Measurements from ENCODE around the gene CNTN4. TPM values are rescaled to one million over a fixed set of nuclear protein-coding genes. Genes with fewer than 3 reads are reported as not detected.

Gene CNTN4
- total and polyA plus RNA-seq, 4 donors = 29.2 to 88.0 (median 36.1) TPM

GRCh38 chr3:2950159-2950558, 851.5 kb downstream of the CNTN4 start:
- no peak for DNase-seq (ENCODE audit: low read depth in 4 of 6, low spot score in 6 of 6)
- no peak overlapping the region for H3K4me3 ChIP-seq (ENCODE audit: low read depth, low read length)
- H3K27ac ChIP-seq (ENCODE audit: low read depth, low read length) = no peak overlapping the region
- H3K4me1 ChIP-seq (ENCODE audit: control insufficient read depth, insufficient read depth, low read length) = no peaks in the 10 kb centered on the region
- no peaks in the 10 kb centered on the region for H3K27me3 ChIP-seq (ENCODE audit: control insufficient read depth, insufficient read depth, low read length)
- no peaks in the 10 kb centered on the region for H3K36me3 ChIP-seq (ENCODE audit: control insufficient read depth, insufficient read depth, low read length)
- 84% methylated on average over 2 of the region's 2 CpGs for WGBS (ENCODE audit: insufficient coverage)
- peaks cover 2% of the 10 kb centered on the region for H3K9me3 ChIP-seq (ENCODE audit: control insufficient read depth, insufficient read depth, low read length)

- Histone ChIP-seq H3K4me3 (ENCODE audit: low read depth, low read length) (no peak overlapping the region), H3K27me3 (ENCODE audit: control insufficient read depth, insufficient read depth, low read length) (no peaks in the 10 kb centered on the region), H3K9me3 (ENCODE audit: control insufficient read depth, insufficient read depth, low read length) (peaks cover 2% of the 10 kb centered on the region), H3K4me1 (ENCODE audit: control insufficient read depth, insufficient read depth, low read length) (no peaks in the 10 kb centered on the region), H3K27ac (ENCODE audit: low read depth, low read length) (no peak overlapping the region), H3K36me3 (ENCODE audit: control insufficient read depth, insufficient read depth, low read length) (no peaks in the 10 kb centered on the region)
- DNase-seq (ENCODE audit: low read depth in 4 of 6, low spot score in 6 of 6) = no peak
- no CpG with 5 or more reads among the region's 3 CpGs for WGBS (ENCODE audit: insufficient coverage)
Measured at GRCh38 chr3:2957115-2957514, 858.4 kb downstream of the CNTN4 start.

GRCh38 chr3:2958551-2958950, 859.9 kb downstream of the CNTN4 start:
- H3K36me3 ChIP-seq (ENCODE audit: control insufficient read depth, insufficient read depth, low read length) = no peaks in the 10 kb centered on the region
- H3K9me3 ChIP-seq (ENCODE audit: control insufficient read depth, insufficient read depth, low read length) = peaks cover 2% of the 10 kb centered on the region
- H3K4me1 ChIP-seq (ENCODE audit: control insufficient read depth, insufficient read depth, low read length) = no peaks in the 10 kb centered on the region
- no CpG with 5 or more reads among the region's 1 CpG for WGBS (ENCODE audit: insufficient coverage)
- H3K27me3 ChIP-seq (ENCODE audit: control insufficient read depth, insufficient read depth, low read length) = no peaks in the 10 kb centered on the region
- H3K27ac ChIP-seq (ENCODE audit: low read depth, low read length) = no peak overlapping the region
- DNase-seq (ENCODE audit: low read depth in 4 of 6, low spot score in 6 of 6) = no peak
- H3K4me3 ChIP-seq (ENCODE audit: low read depth, low read length) = no peak overlapping the region

GRCh38 chr3:2961576-2961975, 862.9 kb downstream of the CNTN4 start:
- Histone ChIP-seq H3K4me3 (ENCODE audit: low read depth, low read length) (no peak overlapping the region), H3K27ac (ENCODE audit: low read depth, low read length) (no peak overlapping the region), H3K27me3 (ENCODE audit: control insufficient read depth, insufficient read depth, low read length) (no peaks in the 10 kb centered on the region), H3K4me1 (ENCODE audit: control insufficient read depth, insufficient read depth, low read length) (no peaks in the 10 kb centered on the region), H3K36me3 (ENCODE audit: control insufficient read depth, insufficient read depth, low read length) (no peaks in the 10 kb centered on the region), H3K9me3 (ENCODE audit: control insufficient read depth, insufficient read depth, low read length) (no peaks in the 10 kb centered on the region)
- no CpG with 5 or more reads among the region's 1 CpG for WGBS (ENCODE audit: insufficient coverage)
- DNase-seq (ENCODE audit: low read depth in 4 of 6, low spot score in 6 of 6) = no peak

GRCh38 chr3:2967871-2968270, 869.2 kb downstream of the CNTN4 start:
- no CpG with 5 or more reads among the region's 2 CpGs for WGBS (ENCODE audit: insufficient coverage)
- H3K4me1 ChIP-seq (ENCODE audit: control insufficient read depth, insufficient read depth, low read length) = no peaks in the 10 kb centered on the region
- H3K4me3 ChIP-seq (ENCODE audit: low read depth, low read length) = no peak overlapping the region
- peak in 1 of 6 donors; percentile 21 for DNase-seq (ENCODE audit: low read depth in 4 of 6, low spot score in 6 of 6)
- H3K36me3 ChIP-seq (ENCODE audit: control insufficient read depth, insufficient read depth, low read length) = no peaks in the 10 kb centered on the region
- H3K9me3 ChIP-seq (ENCODE audit: control insufficient read depth, insufficient read depth, low read length) = no peaks in the 10 kb centered on the region
- no peaks in the 10 kb centered on the region for H3K27me3 ChIP-seq (ENCODE audit: control insufficient read depth, insufficient read depth, low read length)
- H3K27ac ChIP-seq (ENCODE audit: low read depth, low read length) = no peak overlapping the region

GRCh38 chr3:2968475-2968874, 869.8 kb downstream of the CNTN4 start:
- Histone ChIP-seq H3K9me3 (ENCODE audit: control insufficient read depth, insufficient read depth, low read length) (no peaks in the 10 kb centered on the region), H3K36me3 (ENCODE audit: control insufficient read depth, insufficient read depth, low read length) (no peaks in the 10 kb centered on the region), H3K27ac (ENCODE audit: low read depth, low read length) (no peak overlapping the region), H3K27me3 (ENCODE audit: control insufficient read depth, insufficient read depth, low read length) (no peaks in the 10 kb centered on the region), H3K4me3 (ENCODE audit: low read depth, low read length) (no peak overlapping the region), H3K4me1 (ENCODE audit: control insufficient read depth, insufficient read depth, low read length) (no peaks in the 10 kb centered on the region)
- no peak for DNase-seq (ENCODE audit: low read depth in 4 of 6, low spot score in 6 of 6)

GRCh38 chr3:2976212-2976611, 877.5 kb downstream of the CNTN4 start:
- H3K27me3 ChIP-seq (ENCODE audit: control insufficient read depth, insufficient read depth, low read length) = no peaks in the 10 kb centered on the region
- 100% methylated on average over 1 of the region's 3 CpGs for WGBS (ENCODE audit: insufficient coverage)
- no peak overlapping the region for H3K27ac ChIP-seq (ENCODE audit: low read depth, low read length)
- peaks cover 3% of the 10 kb centered on the region for H3K4me1 ChIP-seq (ENCODE audit: control insufficient read depth, insufficient read depth, low read length)
- no peak for DNase-seq (ENCODE audit: low read depth in 4 of 6, low spot score in 6 of 6)
- no peaks in the 10 kb centered on the region for H3K36me3 ChIP-seq (ENCODE audit: control insufficient read depth, insufficient read depth, low read length)
- H3K9me3 ChIP-seq (ENCODE audit: control insufficient read depth, insufficient read depth, low read length) = no peaks in the 10 kb centered on the region
- no peak overlapping the region for H3K4me3 ChIP-seq (ENCODE audit: low read depth, low read length)

- DNase-seq (ENCODE audit: low read depth in 4 of 6, low spot score in 6 of 6) = peak in 1 of 6 donors; percentile 45
- WGBS (ENCODE audit: insufficient coverage) = no CpG with 5 or more reads among the region's 1 CpG
- H3K4me1 ChIP-seq (ENCODE audit: control insufficient read depth, insufficient read depth, low read length) = peaks cover 3% of the 10 kb centered on the region
Measured at GRCh38 chr3:2976796-2977195, 878.1 kb downstream of the CNTN4 start.

GRCh38 chr3:2978977-2979732, 880.5 kb downstream of the CNTN4 start:
- H3K36me3 ChIP-seq (ENCODE audit: control insufficient read depth, insufficient read depth, low read length) = no peaks in the 10 kb centered on the region
- no peaks in the 10 kb centered on the region for H3K9me3 ChIP-seq (ENCODE audit: control insufficient read depth, insufficient read depth, low read length)
- H3K4me1 ChIP-seq (ENCODE audit: control insufficient read depth, insufficient read depth, low read length) = peaks cover 3% of the 10 kb centered on the region
- WGBS (ENCODE audit: insufficient coverage) = 51% methylated on average over 7 of the region's 9 CpGs
- no peak overlapping the region for H3K27ac ChIP-seq (ENCODE audit: low read depth, low read length)
- H3K27me3 ChIP-seq (ENCODE audit: control insufficient read depth, insufficient read depth, low read length) = no peaks in the 10 kb centered on the region
- DNase-seq (ENCODE audit: low read depth in 4 of 6, low spot score in 6 of 6) = no peak
- no peak overlapping the region for H3K4me3 ChIP-seq (ENCODE audit: low read depth, low read length)

More at GRCh38 chr3:2976796-2977195, 878.1 kb downstream of the CNTN4 start:
- Histone ChIP-seq H3K27me3 (ENCODE audit: control insufficient read depth, insufficient read depth, low read length) (no peaks in the 10 kb centered on the region), H3K4me3 (ENCODE audit: low read depth, low read length) (no peak overlapping the region), H3K27ac (ENCODE audit: low read depth, low read length) (no peak overlapping the region), H3K36me3 (ENCODE audit: control insufficient read depth, insufficient read depth, low read length) (no peaks in the 10 kb centered on the region), H3K9me3 (ENCODE audit: control insufficient read depth, insufficient read depth, low read length) (no peaks in the 10 kb centered on the region)
